Cerebellar nuclear complex (tissue), 1 donor: Measurements from ENCODE around the gene TTF1.
"Not testable (repeated sequence)": the region's sequence is repeated elsewhere in the genome, so short reads cannot be mapped to it uniquely, and the experiment has no call there.

Experiments
- DNase-seq, 2 experiments: peaks; one replicate each; lab custom pipeline; 2025; lab: John Stamatoyannopoulos, UW

TTF1 gene

DNA sequence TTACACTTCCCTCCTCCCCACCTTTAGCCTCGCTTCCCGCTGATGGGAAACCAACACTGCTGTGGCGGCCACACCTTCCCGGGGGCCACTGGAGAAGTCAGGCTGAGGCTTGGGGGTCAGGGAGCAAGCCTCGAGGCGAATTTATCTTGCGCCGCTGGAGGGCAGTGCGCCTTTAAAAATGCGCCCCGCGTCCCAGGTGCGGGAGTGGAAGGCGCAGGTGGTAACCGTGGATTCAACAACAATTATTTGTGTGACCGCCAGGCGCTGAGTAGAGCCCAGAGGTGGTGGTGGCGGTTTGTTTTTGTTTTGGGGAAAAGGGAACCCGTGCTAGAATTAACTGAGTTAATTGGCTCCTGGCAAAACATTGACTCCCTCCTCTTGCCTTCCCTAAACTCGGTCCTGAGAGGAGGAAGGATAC is 4.5 kb upstream of the TTF1 start:
- peak in 1 of 2 experiments; percentile 32 for DNase-seq

- DNase-seq, result no peak
Observed at GRCh38 chr9:132410642-132411041, 4.0 kb upstream of the TTF1 start.

DNA sequence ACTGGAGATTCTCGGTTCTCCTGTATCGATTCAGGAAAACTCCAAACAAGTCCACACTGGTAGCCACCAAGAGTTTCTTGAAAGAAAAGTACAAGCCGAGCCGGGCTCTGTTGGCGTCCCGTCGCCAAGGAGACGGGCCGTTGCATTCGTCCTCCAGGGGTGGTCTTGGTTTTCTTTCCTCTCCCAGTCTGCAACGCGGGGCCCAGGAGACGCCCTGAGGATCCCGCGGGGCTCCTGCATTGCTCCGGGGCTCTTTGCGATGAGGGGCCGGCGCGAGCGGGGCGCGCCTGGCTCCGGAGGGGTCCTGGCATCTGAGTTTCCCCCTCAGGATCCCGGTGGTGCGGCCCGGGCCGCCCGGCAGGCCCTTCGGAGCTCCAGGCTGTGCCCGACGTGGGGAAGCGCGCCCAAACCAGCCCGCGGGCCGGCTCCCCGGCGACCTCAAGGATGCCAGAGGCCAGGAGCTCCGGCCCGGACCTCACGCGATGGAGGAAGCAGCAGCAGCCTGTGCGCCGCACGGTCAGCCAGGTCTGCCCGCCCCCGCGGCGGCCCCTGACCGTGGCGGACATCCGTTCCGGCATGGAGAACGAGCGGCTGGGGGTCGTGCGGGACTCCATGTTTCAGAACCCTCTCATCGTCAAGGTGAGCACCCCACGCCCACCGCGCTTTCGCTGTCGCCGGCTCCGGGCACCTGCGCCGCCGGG is 3.3 kb upstream of the TTF1 start, which contains the start of gene CFAP77:
CFAP77 (plus strand) TSS at position 384 of the 701 bp plus-strand sequence; CDS start at position 445, 61 bp downstream.
- no peak for DNase-seq

- DNase-seq, result no peak
Observed at GRCh38 chr9:132408521-132408920, 1.9 kb upstream of the TTF1 start.

GRCh38 chr9:132407196-132407595 is 556 bp upstream of the TTF1 start:
- no peak for DNase-seq

DNA sequence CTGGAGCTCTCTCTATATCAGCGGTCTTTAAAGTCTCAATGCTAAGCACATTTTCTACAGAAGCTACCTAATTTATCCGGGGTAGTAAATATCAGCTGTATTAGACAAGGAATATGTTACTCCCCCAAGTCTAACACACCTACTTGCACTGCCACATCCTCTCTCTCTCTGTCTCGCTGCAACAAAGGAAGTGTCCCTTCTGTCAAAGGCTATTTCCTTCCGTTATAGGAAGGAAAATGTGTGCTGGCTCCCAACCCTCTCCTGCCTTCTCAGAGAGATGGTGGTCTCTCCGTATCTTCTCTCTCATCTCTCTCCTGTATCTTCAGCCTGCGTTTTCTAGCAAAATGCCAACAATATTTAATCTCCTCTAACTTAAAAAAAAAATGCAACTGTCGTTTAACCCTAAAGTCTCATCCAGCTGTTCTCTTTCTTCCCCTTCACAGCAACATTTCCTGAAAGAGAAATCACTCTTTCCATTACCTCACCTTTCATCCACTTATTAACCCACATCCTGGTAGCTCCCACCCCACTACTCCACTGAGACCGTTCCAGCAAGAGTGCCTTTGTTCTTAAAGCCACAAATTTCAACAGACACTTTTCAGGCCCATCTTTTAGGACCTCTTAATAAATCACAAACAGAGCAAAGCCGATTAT is 2.3 kb downstream of the TTF1 start:
- DNase-seq, result no peak

DNA sequence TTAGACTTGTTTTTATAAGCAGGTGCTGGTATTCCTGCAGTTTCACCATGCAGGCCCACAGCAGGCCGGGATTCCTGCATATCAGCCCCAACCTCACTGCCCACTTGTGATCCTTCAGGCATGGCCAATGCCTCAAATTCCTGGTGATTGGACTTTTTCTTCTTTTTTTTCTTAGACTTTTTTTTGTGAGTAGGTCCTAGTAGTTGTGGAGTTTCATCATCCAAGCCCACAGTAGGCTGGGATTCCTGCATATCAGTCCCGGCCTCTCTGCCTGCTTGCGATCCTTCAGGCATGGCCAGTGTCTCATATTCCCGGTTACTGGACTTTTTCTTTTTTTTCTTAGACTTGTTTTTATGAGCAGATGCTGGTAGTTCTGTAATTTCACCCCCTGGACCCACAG is 4.8 kb downstream of the TTF1 start:
- DNase-seq, result no peak

DNA sequence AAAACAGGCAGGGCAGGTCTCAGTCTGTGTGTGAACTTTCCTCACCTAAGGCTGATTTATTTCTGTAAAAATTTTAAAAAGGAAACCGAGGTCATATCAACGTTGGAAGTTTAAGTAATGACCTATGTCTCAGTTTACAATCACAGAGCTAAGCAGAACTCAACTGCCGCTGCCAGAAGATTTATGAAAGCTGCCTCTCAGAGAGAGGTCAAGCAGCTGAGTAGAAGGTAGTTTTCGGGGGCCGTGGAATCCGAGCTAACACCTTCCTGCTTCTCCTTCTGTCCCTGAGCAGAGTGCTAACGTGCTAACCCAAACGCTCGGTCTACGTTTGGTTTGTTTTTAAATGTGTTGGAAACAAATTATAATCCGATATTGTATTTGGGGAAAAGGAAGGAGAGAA is 11.1 kb downstream of the TTF1 start:
- no peak for DNase-seq

GRCh38 chr9:132391449-132391848 is 15.2 kb downstream of the TTF1 start:
- no peak for DNase-seq

GRCh38 chr9:132390966-132391365 is 15.7 kb downstream of the TTF1 start:
- no peak for DNase-seq

- DNase-seq, result no peak
Observed at GRCh38 chr9:132387133-132387532, 19.5 kb downstream of the TTF1 start.

GRCh38 chr9:132384376-132384775 is 22.3 kb downstream of the TTF1 start:
- DNase-seq, result no peak

DNA sequence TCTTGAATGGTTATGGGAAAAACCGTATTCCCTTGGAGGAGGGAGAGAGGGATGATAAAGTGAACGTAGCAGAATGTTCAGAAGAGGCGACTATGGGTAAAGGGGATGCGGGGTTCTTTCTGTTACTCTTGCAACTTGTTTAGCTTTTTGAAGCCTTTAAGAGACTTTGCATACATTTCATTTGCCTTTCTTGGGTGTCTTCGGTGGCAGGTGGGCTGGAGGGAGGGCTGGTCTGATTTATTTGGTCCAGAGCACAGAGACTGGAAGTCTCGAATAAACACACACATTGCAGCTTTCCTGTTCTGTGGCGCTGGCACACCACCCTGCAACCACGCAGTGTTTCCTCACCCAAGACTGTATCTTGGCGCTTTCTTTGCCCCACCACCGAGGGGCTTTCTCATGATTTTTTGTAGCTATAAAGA is 23.2 kb downstream of the TTF1 start:
- DNase-seq, result no peak

DNA sequence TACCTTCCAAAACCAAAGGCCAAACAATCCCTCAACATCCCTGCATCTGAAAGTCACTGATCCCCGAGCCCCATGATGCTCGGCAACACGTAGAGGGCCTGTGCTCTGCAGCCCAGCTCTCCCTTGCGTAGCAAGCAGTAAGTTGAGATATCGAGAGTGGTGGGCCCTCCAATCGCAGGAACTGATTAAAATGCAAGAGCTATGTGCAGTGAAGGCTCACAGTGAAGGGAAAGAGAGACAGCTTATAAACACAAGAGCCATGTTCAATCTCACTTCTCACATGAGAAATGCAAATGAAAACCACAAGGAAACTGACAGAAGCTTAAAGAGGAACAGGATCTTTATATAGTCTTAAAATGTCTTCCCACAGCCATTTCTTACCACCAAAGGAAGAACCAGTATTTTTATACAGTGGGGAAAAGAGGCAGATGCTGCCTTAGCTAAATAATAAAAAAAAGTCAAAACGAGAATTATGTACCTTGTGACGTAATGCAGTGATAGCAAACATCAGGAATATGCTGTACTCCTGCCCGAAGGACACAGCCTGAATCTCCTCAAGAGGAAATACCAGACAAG is 24.6 kb downstream of the TTF1 start:
- DNase-seq, result no peak

GRCh38 chr9:132378416-132378815 is 28.2 kb downstream of the TTF1 start:
- DNase-seq, result not testable (repeated sequence)

GRCh38 chr9:132377769-132378168 is 28.9 kb downstream of the TTF1 start:
- DNase-seq, result not testable (repeated sequence)

DNA sequence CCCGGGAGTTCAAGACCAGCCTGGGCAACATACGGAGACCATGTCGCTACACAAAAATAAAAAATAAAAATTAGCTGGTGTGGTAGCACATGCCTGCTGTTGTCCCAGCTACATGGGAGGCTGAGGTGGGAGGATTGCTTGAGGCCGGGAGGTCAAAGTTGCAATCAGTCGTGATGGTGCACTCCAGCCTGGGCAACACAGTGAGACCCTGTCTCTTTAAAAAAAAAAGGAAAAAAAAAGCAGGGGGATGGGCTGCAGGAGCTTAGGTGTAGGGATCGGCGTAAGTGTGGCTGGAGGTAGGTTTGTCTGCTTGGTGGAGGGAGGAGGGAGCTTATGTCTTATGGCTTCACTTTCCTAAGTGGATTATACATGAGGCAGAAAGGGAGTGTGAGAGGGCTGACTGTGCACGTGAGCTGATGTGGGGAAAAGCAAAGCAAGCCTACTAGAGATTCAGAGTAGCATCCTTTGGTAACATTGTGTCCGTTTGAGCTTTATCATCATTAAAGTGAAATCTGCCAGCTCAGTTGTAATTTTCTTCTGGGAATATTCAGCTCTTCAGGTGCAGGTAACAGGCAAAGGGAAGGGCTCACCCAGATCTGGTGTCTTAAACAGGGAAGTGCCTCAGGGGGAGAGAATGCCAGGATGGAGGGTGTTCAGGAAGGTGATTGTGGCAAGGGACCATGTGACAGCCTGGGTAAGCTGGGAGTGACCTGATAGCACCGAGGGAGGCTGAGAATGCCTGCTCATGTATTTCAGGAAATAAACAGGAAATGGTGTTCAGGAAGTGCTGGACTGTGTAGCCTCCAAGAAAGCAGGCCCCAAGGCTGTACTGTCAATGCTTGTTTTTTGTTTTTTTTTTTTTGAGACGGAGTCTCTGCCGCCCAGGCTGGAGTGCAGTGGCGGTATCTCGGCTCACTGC is 34.2 kb downstream of the TTF1 start:
- DNase-seq, result no peak

GRCh38 chr9:132370592-132370991 is 36.0 kb downstream of the TTF1 start:
- no peak for DNase-seq

GRCh38 chr9:132369421-132369820 is 37.2 kb downstream of the TTF1 start:
- no peak for DNase-seq

GRCh38 chr9:132367613-132368313 is 38.9 kb downstream of the TTF1 start:
- DNase-seq, result no peak

DNA sequence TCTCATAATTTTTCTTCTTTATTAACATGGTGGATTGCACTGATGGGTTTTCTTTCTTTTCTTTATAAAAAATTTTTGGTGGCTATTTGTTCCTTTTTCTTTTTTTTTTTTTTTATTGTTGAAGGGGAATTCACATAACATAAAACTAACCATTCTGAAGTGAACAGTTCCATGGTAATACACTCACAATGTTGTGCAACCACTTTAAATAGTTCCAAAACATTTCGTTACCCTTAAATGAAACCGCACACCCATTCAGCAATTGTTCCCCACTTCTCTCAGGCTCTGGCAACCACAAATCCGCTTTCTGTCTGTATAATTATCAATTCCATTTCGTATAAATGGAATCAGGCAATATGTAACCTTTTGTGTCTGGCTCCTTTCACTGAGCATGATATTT is 40.2 kb downstream of the TTF1 start:
- DNase-seq, result no peak

DNA sequence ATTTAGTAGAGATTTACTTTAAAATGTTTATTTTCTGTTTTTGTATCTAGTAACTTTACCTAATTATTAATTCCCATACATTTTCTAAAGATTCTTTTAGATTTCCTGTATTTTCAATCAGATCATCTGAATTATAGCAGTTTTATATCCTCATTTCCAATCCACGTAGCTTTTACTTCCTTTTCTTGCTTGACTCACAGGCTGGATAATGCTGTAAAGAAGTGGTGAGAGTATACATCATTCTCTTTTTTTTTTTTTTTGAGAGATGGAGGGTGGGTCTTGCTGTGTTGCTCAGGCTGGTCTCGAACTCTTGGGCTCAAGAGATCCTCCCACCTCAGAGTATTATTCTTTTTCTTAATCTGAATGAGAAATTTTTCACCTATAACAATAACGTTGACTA is 40.7 kb downstream of the TTF1 start:
- no peak for DNase-seq
